ENCODE results near the gene FAT4. TPM values are rescaled to one million over a fixed set of nuclear protein-coding genes. Genes with fewer than 3 reads are reported as not detected.

Gene FAT4
- polyA plus RNA-seq, 1 donor from 2014 or later, result 5.6 TPM

DNA sequence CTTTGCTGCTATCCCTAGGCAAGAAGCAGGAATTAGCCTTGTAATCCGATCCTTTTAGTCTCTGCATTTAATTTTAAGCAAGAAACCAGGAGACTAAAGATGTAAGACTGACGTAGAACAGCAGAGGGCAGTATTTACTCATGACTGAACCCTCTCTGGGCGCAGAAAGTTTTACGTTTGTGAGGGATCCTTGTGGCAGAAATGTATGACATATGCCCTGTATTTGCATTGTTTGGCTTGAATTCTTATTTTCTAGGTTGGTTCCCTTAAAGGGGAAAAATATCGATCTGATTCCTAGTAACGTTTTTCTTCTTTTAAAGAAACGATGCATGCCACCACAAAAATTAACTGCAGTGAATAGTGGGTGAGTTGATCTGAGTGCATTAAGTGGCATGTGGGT, 1.3 kb upstream of the FAT4 start:
- Histone ChIP-seq H3K4me2 (ENCODE audit: low read length) (no peak overlapping the region), H2AFZ (ENCODE audit: low read depth, low read length) (no peak overlapping the region), H3K9me2 (ENCODE audit: insufficient read depth, low read length) (no peaks in the 10 kb centered on the region), H3K9ac (ENCODE audit: low read length) (no peak overlapping the region), H4K20me1 (ENCODE audit: insufficient read depth) (no peaks in the 10 kb centered on the region), H3K9me3 (ENCODE audit: low read length) (no peaks in the 10 kb centered on the region), H3K27ac (ENCODE audit: low read length) (no peak overlapping the region), H3F3A (ENCODE audit: insufficient read depth, low read length, poor library complexity, severe bottlenecking) (no peaks in the 10 kb centered on the region), H3K27me3 (ENCODE audit: insufficient read depth, low read depth, low read length) (no peaks in the 10 kb centered on the region), H3K36me3 (ENCODE audit: insufficient read depth, low read length) (no peaks in the 10 kb centered on the region), H3K79me2 (replicated peaks; ENCODE audit: insufficient read depth, low read length) (peaks cover 18% of the 10 kb centered on the region), H3K4me3 (ENCODE audit: low read length) (no peak overlapping the region)
- peak; percentile 98 for TF ChIP-seq SMC3 (conservative IDR thresholded peaks at IDR 0.05; ENCODE audit: poor library complexity)
- TF ChIP-seq, protein P1, sequence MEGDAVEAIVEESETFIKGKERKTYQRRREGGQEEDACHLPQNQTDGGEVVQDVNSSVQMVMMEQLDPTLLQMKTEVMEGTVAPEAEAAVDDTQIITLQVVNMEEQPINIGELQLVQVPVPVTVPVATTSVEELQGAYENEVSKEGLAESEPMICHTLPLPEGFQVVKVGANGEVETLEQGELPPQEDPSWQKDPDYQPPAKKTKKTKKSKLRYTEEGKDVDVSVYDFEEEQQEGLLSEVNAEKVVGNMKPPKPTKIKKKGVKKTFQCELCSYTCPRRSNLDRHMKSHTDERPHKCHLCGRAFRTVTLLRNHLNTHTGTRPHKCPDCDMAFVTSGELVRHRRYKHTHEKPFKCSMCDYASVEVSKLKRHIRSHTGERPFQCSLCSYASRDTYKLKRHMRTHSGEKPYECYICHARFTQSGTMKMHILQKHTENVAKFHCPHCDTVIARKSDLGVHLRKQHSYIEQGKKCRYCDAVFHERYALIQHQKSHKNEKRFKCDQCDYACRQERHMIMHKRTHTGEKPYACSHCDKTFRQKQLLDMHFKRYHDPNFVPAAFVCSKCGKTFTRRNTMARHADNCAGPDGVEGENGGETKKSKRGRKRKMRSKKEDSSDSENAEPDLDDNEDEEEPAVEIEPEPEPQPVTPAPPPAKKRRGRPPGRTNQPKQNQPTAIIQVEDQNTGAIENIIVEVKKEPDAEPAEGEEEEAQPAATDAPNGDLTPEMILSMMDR (IDR thresholded peaks at IDR 0.05; ENCODE audit: poor library complexity, severe bottlenecking), result peak; percentile 93
- no peak for TF ChIP-seq MXI1 (conservative IDR thresholded peaks at IDR 0.05; ENCODE audit: poor library complexity, severe bottlenecking)
- TF ChIP-seq RAD21 (conservative IDR thresholded peaks at IDR 0.05), result peak; percentile 98

DNA sequence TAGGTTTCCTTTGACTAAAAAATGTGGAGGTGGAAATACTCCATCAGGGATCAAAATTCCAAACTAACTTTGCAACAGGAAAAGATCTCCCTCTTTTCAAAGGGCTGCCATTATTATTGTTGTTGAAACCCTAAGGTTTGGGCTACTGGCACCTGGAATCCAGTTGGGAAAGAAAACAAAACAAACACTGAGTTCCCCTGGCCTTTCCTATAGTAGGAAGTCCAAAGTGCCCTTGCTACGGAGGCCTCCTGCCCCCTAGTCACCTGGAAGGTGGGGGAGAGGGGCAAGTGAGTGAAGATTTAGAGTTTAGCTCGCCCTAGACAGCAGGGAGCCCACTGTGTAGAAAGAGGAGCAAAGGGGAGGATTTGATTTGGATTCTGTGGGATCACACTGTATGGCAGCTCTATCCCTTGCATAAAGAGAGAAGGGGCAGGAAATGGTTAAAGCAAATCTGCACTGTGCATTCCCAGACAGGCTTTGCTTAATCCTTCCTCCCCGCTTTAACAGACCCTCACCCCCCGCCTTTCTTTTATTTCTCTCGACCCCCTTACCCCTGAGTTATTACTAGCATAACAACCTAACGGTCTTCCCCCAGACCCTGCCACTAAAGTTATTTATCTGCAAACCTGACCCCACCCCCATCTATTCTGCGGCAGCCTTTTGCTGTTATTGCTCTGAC, 627 bp upstream of the FAT4 start:
- no peaks in the 10 kb centered on the region for H3K9me2 ChIP-seq (ENCODE audit: insufficient read depth, low read length)
- peak overlapping the region; percentile 82 for H3K4me3 ChIP-seq (ENCODE audit: low read length)
- peaks cover 24% of the 10 kb centered on the region for H3K79me2 ChIP-seq (replicated peaks; ENCODE audit: insufficient read depth, low read length)
- no peaks in the 10 kb centered on the region for H3K27me3 ChIP-seq (ENCODE audit: insufficient read depth, low read depth, low read length)
- peak overlapping the region; percentile 48 for H3K27ac ChIP-seq (ENCODE audit: low read length)
- no peaks in the 10 kb centered on the region for H3F3A ChIP-seq (ENCODE audit: insufficient read depth, low read length, poor library complexity, severe bottlenecking)
- peak overlapping the region; percentile 33 for H3K4me2 ChIP-seq (ENCODE audit: low read length)
- H3K9ac ChIP-seq (ENCODE audit: low read length), result peak overlapping the region; percentile 66
- no peaks in the 10 kb centered on the region for H3K36me3 ChIP-seq (ENCODE audit: insufficient read depth, low read length)
- peak overlapping the region; percentile 62 for H2AFZ ChIP-seq (ENCODE audit: low read depth, low read length)
- no peaks in the 10 kb centered on the region for H4K20me1 ChIP-seq (ENCODE audit: insufficient read depth)
- H3K9me3 ChIP-seq (ENCODE audit: low read length), result no peaks in the 10 kb centered on the region
- TF ChIP-seq SMC3 (conservative IDR thresholded peaks at IDR 0.05; ENCODE audit: poor library complexity) (no peak), TAF1 (IDR thresholded peaks at IDR 0.05; ENCODE audit: low read depth) (peak; percentile 28)
- TF ChIP-seq, protein P2, sequence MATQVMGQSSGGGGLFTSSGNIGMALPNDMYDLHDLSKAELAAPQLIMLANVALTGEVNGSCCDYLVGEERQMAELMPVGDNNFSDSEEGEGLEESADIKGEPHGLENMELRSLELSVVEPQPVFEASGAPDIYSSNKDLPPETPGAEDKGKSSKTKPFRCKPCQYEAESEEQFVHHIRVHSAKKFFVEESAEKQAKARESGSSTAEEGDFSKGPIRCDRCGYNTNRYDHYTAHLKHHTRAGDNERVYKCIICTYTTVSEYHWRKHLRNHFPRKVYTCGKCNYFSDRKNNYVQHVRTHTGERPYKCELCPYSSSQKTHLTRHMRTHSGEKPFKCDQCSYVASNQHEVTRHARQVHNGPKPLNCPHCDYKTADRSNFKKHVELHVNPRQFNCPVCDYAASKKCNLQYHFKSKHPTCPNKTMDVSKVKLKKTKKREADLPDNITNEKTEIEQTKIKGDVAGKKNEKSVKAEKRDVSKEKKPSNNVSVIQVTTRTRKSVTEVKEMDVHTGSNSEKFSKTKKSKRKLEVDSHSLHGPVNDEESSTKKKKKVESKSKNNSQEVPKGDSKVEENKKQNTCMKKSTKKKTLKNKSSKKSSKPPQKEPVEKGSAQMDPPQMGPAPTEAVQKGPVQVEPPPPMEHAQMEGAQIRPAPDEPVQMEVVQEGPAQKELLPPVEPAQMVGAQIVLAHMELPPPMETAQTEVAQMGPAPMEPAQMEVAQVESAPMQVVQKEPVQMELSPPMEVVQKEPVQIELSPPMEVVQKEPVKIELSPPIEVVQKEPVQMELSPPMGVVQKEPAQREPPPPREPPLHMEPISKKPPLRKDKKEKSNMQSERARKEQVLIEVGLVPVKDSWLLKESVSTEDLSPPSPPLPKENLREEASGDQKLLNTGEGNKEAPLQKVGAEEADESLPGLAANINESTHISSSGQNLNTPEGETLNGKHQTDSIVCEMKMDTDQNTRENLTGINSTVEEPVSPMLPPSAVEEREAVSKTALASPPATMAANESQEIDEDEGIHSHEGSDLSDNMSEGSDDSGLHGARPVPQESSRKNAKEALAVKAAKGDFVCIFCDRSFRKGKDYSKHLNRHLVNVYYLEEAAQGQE (IDR thresholded peaks at IDR 0.05; ENCODE audit: borderline replicate concordance), result no peak
